Activated CD4-positive, alpha-beta T cell treated with anti-CD3 and anti-CD28 coated beads, Interleukin-2, amount 50 U/mL, for 24 hours (primary cell): ENCODE data around the gene ANKRD13D.

Experiments used
- DNase-seq, 2 donors: peaks; one replicate each; pipeline ENCODE4 v3.0.0-alpha.2; 2020; ENCODE audit warnings: low read depth in 1 of 2, low spot score in 1 of 2

Gene ANKRD13D

GRCh38 chr11:67273260-67273990 is 15.7 kb upstream of the ANKRD13D start:
- DNase-seq = no peak

GRCh38 chr11:67274768-67275605 is 14.1 kb upstream of the ANKRD13D start:
- no peak for DNase-seq

DNA sequence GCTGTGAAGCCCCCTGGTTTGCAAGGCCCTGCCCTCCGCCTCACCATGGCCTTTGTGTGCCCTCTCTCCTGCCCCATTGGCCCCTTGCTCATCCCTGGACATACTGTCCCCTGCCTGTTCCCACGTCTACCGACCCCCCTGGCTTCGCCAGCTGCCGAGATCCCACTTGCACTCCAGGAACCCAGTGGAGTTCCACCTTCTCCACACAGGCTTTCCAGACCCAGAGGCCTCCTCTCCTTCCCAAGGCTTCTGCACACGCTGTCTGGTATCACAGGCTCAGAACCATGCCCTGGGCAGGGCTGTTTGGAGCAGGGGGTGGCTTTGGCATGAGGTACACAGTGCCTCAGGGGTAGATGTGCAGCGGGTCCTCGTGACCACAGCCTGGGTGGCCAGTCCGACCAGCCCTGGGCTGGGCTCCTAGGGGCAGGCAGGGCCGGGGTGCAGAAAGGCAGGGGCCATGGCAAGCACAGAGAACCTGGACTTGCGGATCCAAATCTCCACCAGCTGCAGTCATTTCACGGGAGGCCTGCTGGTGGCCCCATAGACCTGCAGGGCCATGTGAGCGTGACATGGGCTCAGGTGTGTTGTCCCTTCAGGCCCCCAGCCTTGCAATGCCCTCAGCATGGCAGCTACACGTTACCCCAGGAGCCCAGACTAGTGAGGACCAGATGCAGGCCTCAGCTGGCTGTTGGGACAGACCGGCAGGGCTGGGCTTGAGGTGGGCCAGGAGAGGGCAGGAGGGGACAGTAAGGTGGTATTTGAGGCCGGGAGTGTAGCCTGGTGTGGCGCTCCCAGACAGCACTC is 13.3 kb upstream of the ANKRD13D start:
- DNase-seq = no peak

DNA sequence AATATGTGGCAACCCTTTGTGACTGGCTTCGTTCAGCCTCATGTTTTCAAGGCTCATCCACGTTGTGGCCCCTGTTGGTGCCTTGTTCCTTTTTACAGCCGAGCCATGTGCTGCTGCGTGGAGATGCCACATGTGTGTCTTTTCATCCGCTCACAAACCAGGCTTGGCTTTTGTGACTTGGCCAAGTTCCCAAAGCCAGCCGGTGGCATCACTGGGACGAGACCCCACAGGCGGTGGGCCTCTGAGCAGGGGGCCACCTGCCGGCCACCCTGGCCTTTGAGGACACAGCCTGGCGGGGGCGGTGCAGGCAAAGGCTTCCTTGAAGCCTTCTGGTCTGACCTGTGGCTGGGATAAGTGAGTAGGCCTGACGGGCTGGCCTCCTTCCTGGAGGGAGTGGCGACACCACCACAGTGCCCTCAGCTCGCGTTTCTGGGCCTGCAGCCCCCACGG is 12.3 kb upstream of the ANKRD13D start:
- no peak for DNase-seq

- peak; percentile 68 to 84 for DNase-seq
Measured at GRCh38 chr11:67277231-67277961, 11.7 kb upstream of the ANKRD13D start.

DNA sequence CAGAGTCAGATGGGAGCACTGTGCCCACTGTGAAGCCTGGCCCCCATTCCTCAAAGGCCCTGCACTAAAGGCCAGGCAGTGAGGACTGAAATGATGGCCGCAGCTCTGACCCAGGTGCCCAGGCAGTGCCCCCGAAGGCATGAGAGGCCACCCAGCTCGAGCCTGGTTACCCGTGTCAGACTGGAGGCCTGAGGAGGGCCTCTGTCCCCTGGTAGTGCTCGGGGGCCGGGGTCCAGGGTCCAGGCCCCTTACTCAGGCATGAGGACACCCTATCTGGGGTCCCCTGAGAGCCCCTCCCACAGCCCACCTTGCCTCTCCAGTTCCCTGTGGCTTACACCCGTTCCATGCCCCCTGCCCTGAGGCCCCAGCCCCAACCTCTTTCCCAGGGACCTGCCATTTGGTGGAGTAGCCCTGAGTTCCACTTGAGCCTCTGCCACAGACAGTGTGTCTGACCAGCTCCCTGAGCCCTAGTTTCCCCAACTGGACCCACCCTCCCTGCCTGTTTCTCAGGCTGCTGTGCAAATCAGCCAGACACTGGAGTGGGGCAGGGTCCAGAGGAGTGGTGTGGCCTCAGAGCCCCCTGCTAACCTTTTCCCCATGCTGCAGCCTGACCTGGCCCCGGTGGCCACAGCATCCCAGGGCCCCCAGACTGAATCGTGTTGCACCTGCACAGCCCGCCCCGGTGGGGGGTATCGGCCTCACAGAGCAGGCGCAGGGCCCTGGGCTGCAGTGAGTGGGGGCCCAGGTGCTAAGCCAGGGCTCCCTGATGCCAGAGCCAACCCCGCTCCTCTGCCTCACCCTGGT is 10.8 kb upstream of the ANKRD13D start:
- no peak for DNase-seq

GRCh38 chr11:67278939-67279588 is 10.0 kb upstream of the ANKRD13D start:
- DNase-seq = no peak

DNA sequence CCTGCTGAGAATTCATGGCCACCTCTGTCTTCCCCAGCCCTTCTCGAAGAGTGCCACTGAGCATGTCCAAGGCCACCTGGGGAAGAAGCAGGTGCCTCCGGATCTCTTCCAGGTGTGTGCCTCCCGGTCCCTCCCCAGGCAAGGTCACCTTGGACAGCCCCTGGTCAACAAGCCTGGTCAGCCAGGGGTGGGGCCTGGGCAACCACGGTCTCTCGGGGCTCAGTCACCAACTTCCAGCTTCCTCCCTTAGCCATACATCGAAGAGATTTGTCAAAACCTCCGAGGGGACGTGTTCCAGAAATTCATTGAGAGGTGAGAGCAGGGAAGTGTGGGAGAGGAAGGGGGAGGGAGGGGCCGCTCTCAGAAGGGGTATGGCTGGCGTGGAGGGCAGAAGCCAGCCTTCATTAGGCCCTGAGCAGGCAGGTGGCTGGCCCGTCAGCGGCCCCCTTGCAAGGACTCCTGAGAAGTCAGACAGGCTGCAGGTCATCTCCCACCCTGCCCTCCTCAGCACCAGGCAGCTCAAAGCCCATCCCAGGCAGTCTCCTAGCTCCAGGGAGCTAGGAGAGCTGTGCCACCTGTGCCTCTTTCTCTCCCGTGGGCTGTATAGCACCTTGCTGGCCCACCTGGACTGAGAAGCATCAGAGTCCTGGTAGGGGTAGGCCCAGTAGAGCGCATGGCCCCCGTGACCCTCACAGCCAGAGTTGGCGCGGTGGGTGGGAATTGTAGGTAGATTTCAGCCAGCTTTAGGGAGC is 9.3 kb upstream of the ANKRD13D start:
- DNase-seq = no peak

DNA sequence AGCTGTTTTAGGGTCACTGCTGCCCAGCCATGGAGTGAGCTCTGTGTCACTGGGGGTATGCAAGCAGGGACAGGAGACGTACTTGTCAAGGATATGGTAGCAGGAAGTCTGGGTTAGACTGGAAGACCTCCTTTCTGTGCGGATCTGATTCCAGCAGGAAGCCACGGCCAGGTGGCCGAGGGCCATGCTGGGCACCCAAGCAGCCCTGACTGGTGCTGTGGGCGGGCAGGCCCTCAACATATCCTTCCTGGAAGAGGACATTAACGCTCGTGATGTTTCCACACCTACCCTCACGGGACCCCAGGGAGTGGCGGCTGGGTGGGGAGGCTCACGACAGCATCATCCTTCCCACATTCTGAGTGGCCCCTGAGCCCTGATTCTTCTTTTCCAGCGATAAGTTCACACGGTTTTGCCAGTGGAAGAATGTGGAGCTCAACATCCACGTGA is 8.7 kb upstream of the ANKRD13D start:
- DNase-seq = no peak

- no peak for DNase-seq
Measured at GRCh38 chr11:67280788-67281551, 8.1 kb upstream of the ANKRD13D start.

- no peak for DNase-seq
Measured at GRCh38 chr11:67281552-67282150, 7.5 kb upstream of the ANKRD13D start.

DNA sequence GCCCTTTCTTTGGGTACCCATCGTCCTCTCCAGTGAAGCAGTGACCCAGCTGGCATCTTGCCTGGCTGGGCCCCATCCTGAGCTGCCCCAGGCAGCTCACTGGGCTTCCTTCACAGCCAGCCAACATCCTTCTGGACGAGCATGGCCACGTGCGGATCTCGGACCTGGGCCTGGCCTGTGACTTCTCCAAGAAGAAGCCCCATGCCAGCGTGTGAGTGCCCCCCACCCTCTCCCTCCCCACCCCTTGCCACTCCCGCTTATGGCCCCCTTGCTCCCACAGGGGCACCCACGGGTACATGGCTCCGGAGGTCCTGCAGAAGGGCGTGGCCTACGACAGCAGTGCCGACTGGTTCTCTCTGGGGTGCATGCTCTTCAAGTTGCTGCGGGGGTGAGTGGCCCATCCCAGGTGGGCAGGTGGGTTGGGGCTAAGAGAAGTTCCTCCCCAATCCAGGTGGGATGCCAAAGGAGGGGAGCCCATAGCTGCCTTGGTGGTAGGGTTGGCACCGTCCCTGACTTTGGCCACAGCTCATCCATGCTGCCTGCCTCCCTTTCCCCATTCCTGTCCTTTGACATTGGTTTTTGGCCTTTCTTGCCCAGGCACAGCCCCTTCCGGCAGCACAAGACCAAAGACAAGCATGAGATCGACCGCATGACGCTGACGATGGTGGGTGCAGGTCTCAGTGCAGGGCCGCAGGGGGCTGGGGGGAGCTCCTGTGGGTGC is 6.8 kb upstream of the ANKRD13D start:
- DNase-seq = no peak

DNA sequence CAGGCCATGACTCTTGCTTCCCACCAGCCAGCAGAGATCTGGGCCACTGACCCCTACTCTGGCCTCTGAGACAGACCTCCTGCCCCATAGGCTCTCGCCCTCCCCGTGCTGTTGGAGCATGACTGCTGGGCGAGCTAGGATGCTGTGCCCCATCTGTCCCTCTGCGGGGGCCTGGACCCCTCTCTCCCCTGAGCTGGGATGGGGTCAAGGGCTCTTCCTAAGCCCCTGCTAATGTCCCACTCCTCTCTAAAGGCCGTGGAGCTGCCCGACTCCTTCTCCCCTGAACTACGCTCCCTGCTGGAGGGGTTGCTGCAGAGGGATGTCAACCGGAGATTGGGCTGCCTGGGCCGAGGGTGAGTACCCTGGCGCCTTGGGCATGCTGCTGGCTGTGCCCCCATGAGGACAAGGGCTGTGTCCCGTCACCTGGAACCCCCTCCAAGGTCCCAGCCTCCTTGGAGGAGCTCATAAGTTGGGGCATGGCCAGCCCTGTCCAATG is 6.2 kb upstream of the ANKRD13D start:
- no peak for DNase-seq

DNA sequence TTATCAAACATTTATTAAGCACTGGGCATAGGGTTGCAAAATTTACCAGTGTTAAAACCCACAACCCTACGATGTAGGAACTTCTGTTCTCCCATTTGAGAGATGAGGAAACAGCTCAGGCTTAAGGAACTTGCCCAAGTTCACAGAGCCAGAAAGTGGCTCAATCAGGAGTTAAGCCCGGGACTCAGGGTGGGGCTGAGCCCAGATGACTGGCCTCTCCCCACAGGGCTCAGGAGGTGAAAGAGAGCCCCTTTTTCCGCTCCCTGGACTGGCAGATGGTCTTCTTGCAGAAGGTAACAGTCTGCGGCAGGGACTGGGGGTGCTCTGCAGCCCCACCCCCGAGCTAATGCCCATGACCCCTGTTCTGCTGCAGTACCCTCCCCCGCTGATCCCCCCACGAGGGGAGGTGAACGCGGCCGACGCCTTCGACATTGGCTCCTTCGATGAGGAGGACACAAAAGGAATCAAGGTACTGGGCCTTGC is 5.6 kb upstream of the ANKRD13D start:
- no peak for DNase-seq

DNA sequence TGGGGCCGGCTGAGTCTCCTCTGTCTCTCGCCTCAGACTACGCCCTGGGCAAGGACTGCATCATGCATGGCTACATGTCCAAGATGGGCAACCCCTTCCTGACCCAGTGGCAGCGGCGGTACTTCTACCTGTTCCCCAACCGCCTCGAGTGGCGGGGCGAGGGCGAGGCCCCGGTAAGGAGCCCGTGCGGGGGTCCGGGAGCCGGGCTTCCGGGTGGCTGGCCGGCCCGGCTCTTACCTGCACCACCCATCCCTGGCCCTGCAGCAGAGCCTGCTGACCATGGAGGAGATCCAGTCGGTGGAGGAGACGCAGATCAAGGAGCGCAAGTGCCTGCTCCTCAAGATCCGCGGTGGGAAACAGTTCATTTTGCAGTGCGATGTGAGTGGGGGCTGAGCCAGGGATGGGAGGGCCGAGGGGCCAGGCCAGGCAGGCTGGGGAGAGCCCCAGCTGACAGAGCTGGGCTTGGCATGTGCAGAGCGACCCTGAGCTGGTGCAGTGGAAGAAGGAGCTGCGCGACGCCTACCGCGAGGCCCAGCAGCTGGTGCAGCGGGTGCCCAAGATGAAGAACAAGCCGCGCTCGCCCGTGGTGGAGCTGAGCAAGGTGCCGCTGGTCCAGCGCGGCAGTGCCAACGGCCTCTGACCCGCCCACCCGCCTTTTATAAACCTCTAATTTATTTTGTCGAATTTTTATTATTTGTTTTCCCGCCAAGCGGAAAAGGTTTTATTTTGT is 4.1 kb upstream of the ANKRD13D start:
- DNase-seq = no peak
